Measurements from ENCODE around the gene IL24.

- TF ChIP-seq CTCF (IDR thresholded peaks at IDR 0.05) = no peak
- TF ChIP-seq EZH2 (IDR thresholded peaks at IDR 0.05) = no peak
These were observed 46.8 kb upstream of the IL24 start for GRCh38 chr1:206850401-206850800.
